Large intestine (tissue), 3 donors: ENCODE results near the gene INTU. TPM values are rescaled to one million over a fixed set of nuclear protein-coding genes. Genes with fewer than 3 reads are reported as not detected.
A peak's percentile ranks its signal among the peaks of the same experiment; 100 is the strongest.

Source experiments
- DNase-seq, 2 donors: peaks; one replicate each; pipeline versions ENCODE4 v3.0.0 to v3.0.0-alpha.2; 2013
- H3K27ac ChIP-seq: one replicate; pipeline ENCODE4 v1.5.1; 2013; ENCODE audit warnings: low read length
- H3K27me3 ChIP-seq: 2 replicates; pipeline ENCODE4 v1.6.1; 2013; ENCODE audit warnings: low read length; ENCODE audit not compliant: control insufficient read depth, insufficient read depth
- H3K36me3 ChIP-seq: 2 replicates; pipeline ENCODE4 v1.6.1; 2013; ENCODE audit warnings: low read length; ENCODE audit not compliant: control insufficient read depth, insufficient read depth
- H3K4me1 ChIP-seq: one replicate; pipeline ENCODE4 v1.6.1; 2013; ENCODE audit warnings: low read length; ENCODE audit not compliant: control insufficient read depth, insufficient read depth
- H3K4me3 ChIP-seq: one replicate; pipeline ENCODE4 v1.5.1; 2013; ENCODE audit warnings: low read length
- H3K9me3 ChIP-seq: one replicate; pipeline ENCODE4 v1.6.1; 2013; ENCODE audit warnings: mild to moderate bottlenecking, low read depth, low read length, moderate library complexity; ENCODE audit not compliant: control insufficient read depth
- WGBS: methylation state at CpG from one replicate; pipeline ENCODE4 v1.1.5; 2013; ENCODE audit warnings: low lambda C conversion rate; ENCODE audit not compliant: insufficient coverage; 5-methylcytosine and 5-hydroxymethylcytosine counted together
- polyA plus RNA-seq: library from polyadenylated mRNA; unstranded; fragments of 120-200 nt; gene quantifications from one replicate; pipeline ENCODE4 v1.2.1, GENCODE V29; 2013

INTU gene
- polyA plus RNA-seq, 1 donor: 7.7 TPM

DNA sequence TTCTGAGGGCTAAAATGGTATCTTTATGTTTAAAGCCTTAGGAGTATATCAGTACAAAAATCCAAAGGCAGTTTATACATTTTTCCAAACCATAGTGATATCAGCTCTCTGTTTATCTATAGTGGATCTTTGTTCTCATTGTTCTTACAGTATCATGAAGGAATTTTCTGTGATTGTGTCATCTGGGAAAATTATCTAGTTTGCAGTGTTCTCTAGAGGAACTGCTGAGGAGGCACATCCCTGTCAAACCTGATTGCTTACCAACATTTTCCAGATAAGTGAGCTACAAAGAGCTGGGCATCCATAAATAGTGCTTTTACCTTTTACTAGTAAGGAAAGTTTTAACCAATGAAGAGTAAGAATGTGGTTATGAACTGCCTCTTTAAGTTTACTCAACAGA lies 52.5 kb downstream of the INTU start:
- no peaks in the 10 kb centered on the region for H3K27me3 ChIP-seq
- H3K36me3 ChIP-seq: no peaks in the 10 kb centered on the region
- H3K9me3 ChIP-seq: no peaks in the 10 kb centered on the region
- H3K27ac ChIP-seq: no peak overlapping the region
- H3K4me1 ChIP-seq: no peaks in the 10 kb centered on the region
- no peak for DNase-seq
- no peak overlapping the region for H3K4me3 ChIP-seq

DNA sequence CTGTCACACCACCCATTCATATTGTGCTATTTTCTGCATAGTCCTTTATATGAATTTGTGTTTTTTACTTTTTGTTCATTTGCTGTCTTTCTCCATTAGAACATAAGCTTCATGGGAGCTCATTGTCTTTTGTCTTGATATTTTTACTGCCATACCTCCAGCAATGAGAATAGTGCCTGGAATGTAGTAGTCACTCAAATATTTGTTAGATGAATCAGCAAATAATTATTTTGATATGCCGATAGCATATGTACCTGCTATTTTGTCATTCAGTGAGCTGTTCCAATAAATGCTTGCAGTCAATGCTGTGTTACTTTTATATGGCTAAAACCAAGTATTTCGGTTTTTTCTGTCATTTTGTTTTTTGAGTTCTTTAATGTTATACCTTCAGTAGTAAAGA lies 53.9 kb downstream of the INTU start:
- no peak overlapping the region for H3K27ac ChIP-seq
- no peaks in the 10 kb centered on the region for H3K9me3 ChIP-seq
- no peaks in the 10 kb centered on the region for H3K4me1 ChIP-seq
- no peak for DNase-seq
- no peaks in the 10 kb centered on the region for H3K36me3 ChIP-seq
- H3K27me3 ChIP-seq: no peaks in the 10 kb centered on the region
- 100% methylated on average over 1 of the region's 2 CpGs for WGBS
- no peak overlapping the region for H3K4me3 ChIP-seq

DNA sequence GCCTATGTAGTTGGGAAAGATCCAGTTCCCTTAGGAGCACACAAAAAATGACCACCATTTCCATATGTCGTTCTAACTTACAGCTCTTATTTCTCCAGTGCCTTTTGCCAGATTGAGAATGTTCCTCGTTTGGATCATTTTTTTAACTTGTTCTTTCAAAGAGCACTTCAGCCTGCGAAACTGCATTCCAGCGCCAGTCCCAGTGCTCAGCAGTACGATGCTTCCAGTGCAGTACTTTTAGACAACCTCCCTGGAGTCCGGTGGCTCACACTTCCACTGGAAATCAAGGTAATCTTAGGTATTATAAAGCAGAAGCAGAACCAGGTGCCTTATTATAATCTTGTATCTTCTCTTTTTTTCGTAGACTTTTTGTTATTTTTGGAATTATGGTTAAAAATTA lies 54.8 kb downstream of the INTU start:
- no peaks in the 10 kb centered on the region for H3K36me3 ChIP-seq
- no peaks in the 10 kb centered on the region for H3K9me3 ChIP-seq
- H3K27ac ChIP-seq: no peak overlapping the region
- H3K27me3 ChIP-seq: no peaks in the 10 kb centered on the region
- no peak for DNase-seq
- no peak overlapping the region for H3K4me3 ChIP-seq
- 100% methylated on average over 2 of the region's 7 CpGs for WGBS
- no peaks in the 10 kb centered on the region for H3K4me1 ChIP-seq

- H3K4me3 ChIP-seq: no peak overlapping the region
- DNase-seq: no peak
- no peaks in the 10 kb centered on the region for H3K4me1 ChIP-seq
- H3K9me3 ChIP-seq: no peaks in the 10 kb centered on the region
- H3K27me3 ChIP-seq: no peaks in the 10 kb centered on the region
- no peak overlapping the region for H3K27ac ChIP-seq
- WGBS: 84% methylated on average over 3 of the region's 4 CpGs
- H3K36me3 ChIP-seq: no peaks in the 10 kb centered on the region
Measured at GRCh38 chr4:127698789-127699200, 66.0 kb downstream of the INTU start.

DNA sequence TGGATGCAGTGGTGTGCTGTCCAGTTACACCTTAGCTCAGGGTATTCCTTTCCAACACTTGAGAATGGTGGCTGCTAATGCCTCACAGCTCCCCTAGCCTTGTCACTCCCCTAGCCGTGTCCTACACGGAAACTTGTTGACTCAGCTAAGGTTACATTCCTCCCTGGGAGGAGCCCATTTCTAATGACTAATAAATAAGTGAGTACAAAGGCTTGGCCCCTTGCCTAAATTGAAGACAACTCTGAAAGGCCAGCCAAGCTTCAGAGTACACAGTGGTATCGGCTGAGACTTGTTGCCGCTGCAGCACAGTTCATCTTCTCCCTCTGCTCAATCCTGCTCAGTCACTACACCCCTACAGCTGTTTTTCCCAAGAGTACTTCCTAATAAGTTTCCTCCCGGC lies 76.2 kb downstream of the INTU start:
- no peak overlapping the region for H3K4me3 ChIP-seq
- H3K4me1 ChIP-seq: no peaks in the 10 kb centered on the region
- WGBS: no CpG with 5 or more reads among the region's 5 CpGs
- no peak overlapping the region for H3K27ac ChIP-seq
- no peaks in the 10 kb centered on the region for H3K27me3 ChIP-seq
- DNase-seq: peak; percentile 11 to 24
- H3K9me3 ChIP-seq: no peaks in the 10 kb centered on the region
- H3K36me3 ChIP-seq: peaks cover 15% of the 10 kb centered on the region

DNA sequence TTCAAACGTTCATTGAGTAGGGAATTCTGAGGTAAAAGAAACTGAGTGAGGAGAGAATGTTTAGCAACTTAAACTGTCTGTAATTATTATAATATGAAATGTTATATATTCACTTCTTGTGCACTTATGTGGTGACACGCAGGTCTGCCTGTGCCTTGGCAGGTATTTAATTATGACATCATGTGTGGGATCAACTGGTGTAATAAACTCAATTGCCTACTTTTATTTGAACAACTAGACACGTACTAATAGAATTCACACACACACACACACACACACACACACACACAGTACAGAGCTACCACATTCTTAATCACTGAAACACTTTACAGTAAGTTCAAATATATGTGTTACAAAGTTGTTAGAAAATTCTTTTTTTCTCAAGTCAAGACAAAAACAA lies 76.7 kb downstream of the INTU start:
- no peak for DNase-seq
- Histone ChIP-seq H3K36me3 (peaks cover 15% of the 10 kb centered on the region), H3K4me1 (no peaks in the 10 kb centered on the region), H3K27ac (no peak overlapping the region), H3K27me3 (no peaks in the 10 kb centered on the region), H3K4me3 (no peak overlapping the region), H3K9me3 (no peaks in the 10 kb centered on the region)
- 83% methylated on average over 1 of the region's 3 CpGs for WGBS

DNA sequence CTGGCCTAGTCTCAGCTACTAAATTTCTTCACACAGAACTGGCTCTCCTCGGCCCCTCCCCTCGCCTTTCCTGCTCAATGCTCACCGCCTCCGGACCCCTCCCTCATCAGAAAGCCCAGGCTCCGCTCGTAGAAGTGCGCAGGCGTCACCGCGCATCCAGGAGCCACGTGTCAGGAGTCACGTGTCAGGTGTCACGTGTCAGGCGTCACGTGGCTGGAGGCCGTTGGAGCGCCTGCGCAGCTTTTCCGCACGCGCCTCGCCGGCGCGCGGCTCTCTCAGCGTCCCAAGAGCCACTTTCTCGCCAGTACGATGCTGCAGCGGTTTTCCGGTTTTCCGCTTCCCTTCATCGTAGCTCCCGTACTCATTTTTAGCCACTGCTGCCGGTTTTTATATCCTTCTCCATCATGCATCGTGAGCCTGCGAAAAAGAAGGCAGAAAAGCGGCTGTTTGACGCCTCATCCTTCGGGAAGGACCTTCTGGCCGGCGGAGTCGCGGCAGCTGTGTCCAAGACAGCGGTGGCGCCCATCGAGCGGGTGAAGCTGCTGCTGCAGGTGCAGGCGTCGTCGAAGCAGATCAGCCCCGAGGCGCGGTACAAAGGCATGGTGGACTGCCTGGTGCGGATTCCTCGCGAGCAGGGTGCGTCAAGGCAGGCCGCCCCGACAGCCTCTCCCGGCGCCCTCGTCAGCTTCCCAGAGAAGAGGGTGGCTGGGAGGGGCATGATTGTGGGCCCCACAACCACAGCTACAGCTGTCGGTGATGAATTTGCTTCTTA lies 97.6 kb downstream of the INTU start, which contains the start of gene SLC25A31:
SLC25A31 (plus strand) TSS at position 259 of the 772 bp plus-strand sequence; CDS start at position 405, 146 bp downstream.
- DNase-seq: no peak
- Histone ChIP-seq H3K27me3 (no peaks in the 10 kb centered on the region), H3K36me3 (no peaks in the 10 kb centered on the region), H3K4me3 (no peak within 1 kb of the TSS), H3K9me3 (peaks cover 7% of the 10 kb centered on the region), H3K4me1 (no peaks in the 10 kb centered on the region), H3K27ac (no peak within 1 kb of the TSS)
- WGBS: 100% methylated on average over 8 of the region's 64 CpGs

DNA sequence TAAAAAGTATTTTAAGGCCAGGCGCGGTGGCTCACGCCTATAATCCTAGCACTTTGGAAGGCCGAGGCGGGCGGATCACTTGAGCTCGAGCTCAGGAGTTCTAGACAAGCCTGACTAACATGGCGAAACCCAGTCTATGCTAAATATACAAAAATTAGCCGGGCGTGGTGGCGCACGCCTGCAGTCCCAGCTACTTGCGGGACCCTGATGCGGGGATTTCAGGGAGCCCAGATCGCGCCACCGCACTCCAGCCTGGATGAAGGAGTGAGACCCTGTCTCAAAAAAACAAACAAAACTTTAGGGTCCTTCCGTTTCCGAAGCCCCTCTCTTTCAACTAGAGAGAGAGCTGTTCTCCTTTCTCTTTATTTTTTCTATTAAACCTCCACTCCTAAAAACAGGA lies 98.6 kb downstream of the INTU start:
- Histone ChIP-seq H3K27me3 (no peaks in the 10 kb centered on the region), H3K36me3 (no peaks in the 10 kb centered on the region), H3K4me1 (no peaks in the 10 kb centered on the region), H3K4me3 (no peak overlapping the region), H3K9me3 (peaks cover 7% of the 10 kb centered on the region), H3K27ac (no peak overlapping the region)
- WGBS: 90% methylated on average over 5 of the region's 19 CpGs
- DNase-seq: no peak

GRCh38 chr4:127732623-127733328 lies 100.0 kb downstream of the INTU start:
- Histone ChIP-seq H3K4me1 (no peaks in the 10 kb centered on the region), H3K9me3 (peaks cover 7% of the 10 kb centered on the region), H3K36me3 (no peaks in the 10 kb centered on the region), H3K4me3 (no peak overlapping the region), H3K27ac (no peak overlapping the region), H3K27me3 (no peaks in the 10 kb centered on the region)
- DNase-seq: peak; percentile 11 to 23
- 38% methylated on average over 4 of the region's 8 CpGs for WGBS

DNA sequence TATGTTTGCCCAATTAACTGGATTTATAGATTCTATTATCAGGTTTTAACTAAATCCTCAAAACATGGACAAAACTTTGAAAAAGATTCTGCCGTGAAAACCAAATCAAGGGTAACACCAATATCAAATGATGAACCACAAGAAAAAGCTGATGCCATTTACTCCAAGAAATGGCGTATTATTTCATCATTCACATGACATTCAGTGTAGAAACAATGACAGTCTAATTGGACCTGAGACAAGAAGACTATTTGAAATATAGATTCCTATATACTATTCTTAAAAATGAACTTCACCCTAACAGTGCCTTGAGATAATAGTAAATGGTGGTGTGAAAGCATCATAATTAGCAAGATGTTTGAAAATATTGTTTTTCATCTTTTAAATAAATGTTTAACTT lies 102.2 kb downstream of the INTU start:
- DNase-seq: no peak
- Histone ChIP-seq H3K4me3 (no peak overlapping the region), H3K9me3 (peaks cover 7% of the 10 kb centered on the region), H3K4me1 (no peaks in the 10 kb centered on the region), H3K36me3 (no peaks in the 10 kb centered on the region), H3K27me3 (no peaks in the 10 kb centered on the region), H3K27ac (no peak overlapping the region)
- WGBS: no CpG with 5 or more reads among the region's 2 CpGs
